Fibroblast of skin of left quadriceps (primary cell): Measurements from ENCODE around the gene CCND1.

Experiments used
- DNase-seq, 2 experiments: peaks; one replicate each; pipeline ENCODE4 v3.0.0-alpha.2; 2013; ENCODE audit warnings: low read depth in 2 of 2

Gene CCND1

GRCh38 chr11:69653406-69653960 is 12.5 kb downstream of the CCND1 start:
- no peak for DNase-seq

- no peak for DNase-seq
These were observed 13.2 kb downstream of the CCND1 start for GRCh38 chr11:69654001-69654659.

- no peak for DNase-seq
These were observed 13.9 kb downstream of the CCND1 start for GRCh38 chr11:69654660-69655478.

GRCh38 chr11:69655479-69656428 is 14.8 kb downstream of the CCND1 start:
- DNase-seq = no peak

GRCh38 chr11:69656536-69657455 is 15.8 kb downstream of the CCND1 start:
- DNase-seq = no peak

- no peak for DNase-seq
These were observed 16.5 kb downstream of the CCND1 start for GRCh38 chr11:69657456-69657910.

- DNase-seq = no peak
These were observed 17.1 kb downstream of the CCND1 start for GRCh38 chr11:69657911-69658625.

GRCh38 chr11:69658626-69659450 is 17.9 kb downstream of the CCND1 start:
- DNase-seq = no peak

- no peak for DNase-seq
These were observed 18.6 kb downstream of the CCND1 start for GRCh38 chr11:69659591-69659990.

GRCh38 chr11:69660001-69660500 is 19.1 kb downstream of the CCND1 start:
- no peak for DNase-seq

GRCh38 chr11:69661413-69661715 is 20.4 kb downstream of the CCND1 start:
- no peak for DNase-seq

- DNase-seq = no peak
These were observed 21.2 kb downstream of the CCND1 start for GRCh38 chr11:69662021-69662698.

- DNase-seq = no peak
These were observed 21.9 kb downstream of the CCND1 start for GRCh38 chr11:69662806-69663205.

- no peak for DNase-seq
These were observed 22.4 kb downstream of the CCND1 start for GRCh38 chr11:69663326-69663725.

GRCh38 chr11:69664103-69664775 is 23.3 kb downstream of the CCND1 start:
- DNase-seq = no peak

- DNase-seq = no peak
These were observed 23.9 kb downstream of the CCND1 start for GRCh38 chr11:69664901-69665300.

- no peak for DNase-seq
These were observed 24.7 kb downstream of the CCND1 start for GRCh38 chr11:69665669-69666068.

GRCh38 chr11:69666261-69666660 is 25.3 kb downstream of the CCND1 start:
- no peak for DNase-seq
